H1 (cell line): ENCODE results near the gene TBC1D22B. TPM values are rescaled to one million over a fixed set of nuclear protein-coding genes. Genes with fewer than 3 reads are reported as not detected.

ENCODE experiments used
- CTCF ChIA-PET: fragments of 300-600 bp; sonication (Branson Sonifier 250); formaldehyde crosslinking; loops from one replicate; lab custom pipeline; 2021; ENCODE audit not compliant: partially characterized antibody; lab: Charles Lee
- POLR2A ChIA-PET: fragments of 300-600 bp; sonication (Branson Sonifier 250); formaldehyde crosslinking; loops from one replicate; lab custom pipeline; 2021; ENCODE audit warnings: inconsistent platforms; ENCODE audit not compliant: partially characterized antibody; lab: Charles Lee
- DNase-seq, 2 experiments: peaks; one replicate each; pipeline versions ENCODE4 v3.0.0 to v3.0.0-alpha.2; 2010 to 2022; ENCODE audit warnings: low spot score in 2 of 2, low read depth in 1 of 2, mixed read lengths in 1 of 2
- FAIRE-seq: peaks from 2 replicates; lab custom pipeline; 2011; peaks lifted over from hg19 to GRCh38; lab: Jason Lieb, UNC
- H2AFZ ChIP-seq: 2 replicates; pipeline ENCODE4 v1.8.1; 2012; ENCODE audit warnings: low read length, inconsistent platforms
- H2AK5ac ChIP-seq: 2 replicates; pipeline ENCODE4 v1.6.1; 2013; ENCODE audit warnings: low read depth, low read length
- H2BK120ac ChIP-seq: replicated peaks from 2 replicates; pipeline ENCODE3; 2013; ENCODE audit warnings: low read depth, low read length, inconsistent platforms
- H2BK12ac ChIP-seq: 2 replicates; pipeline ENCODE4 v1.6.1; 2013; ENCODE audit warnings: low read depth, low read length
- H2BK15ac ChIP-seq: 2 replicates; pipeline ENCODE4 v1.6.1; 2013; ENCODE audit warnings: low read length
- H2BK20ac ChIP-seq: 2 replicates; pipeline ENCODE4 v1.6.1; 2013; ENCODE audit warnings: low read length
- H2BK5ac ChIP-seq: 2 replicates; pipeline ENCODE4 v1.6.1; 2013; ENCODE audit warnings: low read depth, low read length
- H3K14ac ChIP-seq: 2 replicates; pipeline ENCODE4 v1.6.1; 2013; ENCODE audit warnings: inconsistent platforms; ENCODE audit not compliant: insufficient read length
- H3K18ac ChIP-seq: 2 replicates; pipeline ENCODE4 v1.6.1; 2013; ENCODE audit warnings: low read length; ENCODE audit errors: extremely low read depth
- H3K23ac ChIP-seq: 2 replicates; pipeline ENCODE4 v1.6.1; 2013; ENCODE audit warnings: inconsistent platforms; ENCODE audit not compliant: insufficient read length
- H3K23me2 ChIP-seq: 2 replicates; pipeline ENCODE4 v1.6.1; 2013; ENCODE audit warnings: low read depth, low read length
- H3K27ac ChIP-seq: 2 replicates; pipeline ENCODE4 v1.6.1; 2011; ENCODE audit warnings: low read depth, low read length, inconsistent platforms
- H3K27me3 ChIP-seq, 4 experiments: replicated peaks in 1 of 4; 1 replicate in 1 of 4; 2 replicates in 3 of 4; pipeline versions ENCODE4 v1.6.1 to v1.8.1; 2011 to 2013; ENCODE audit warnings: low read length in 3 of 4, mild to moderate bottlenecking in 3 of 4, inconsistent platforms in 2 of 4, mixed read lengths in 2 of 4, moderate library complexity in 1 of 4; ENCODE audit not compliant: control insufficient read depth in 3 of 4, insufficient read depth in 3 of 4; ENCODE audit errors: extremely low read depth in 1 of 4
- H3K36me3 ChIP-seq, 4 experiments: 2 replicates each; pipeline versions ENCODE4 v1.6.1 to v1.8.1; 2011 to 2013; ENCODE audit warnings: mild to moderate bottlenecking in 4 of 4, low read length in 3 of 4, moderate library complexity in 2 of 4, control low read depth in 1 of 4, inconsistent platforms in 1 of 4; ENCODE audit not compliant: insufficient read depth in 4 of 4, control insufficient read depth in 2 of 4
- H3K4ac ChIP-seq: replicated peaks from 2 replicates; pipeline ENCODE3; 2013; ENCODE audit warnings: low read length, low read depth, mixed read lengths, inconsistent platforms; ENCODE audit not compliant: insufficient read length
- H3K4me1 ChIP-seq, 4 experiments: replicated peaks in 1 of 4; 1 replicate in 1 of 4; 2 replicates in 3 of 4; pipeline versions ENCODE4 v1.6.1 to v1.8.1; 2011 to 2013; ENCODE audit warnings: low read length in 3 of 4, inconsistent platforms in 2 of 4, mixed read lengths in 1 of 4; ENCODE audit not compliant: insufficient read depth in 4 of 4, control insufficient read depth in 3 of 4
- H3K4me2 ChIP-seq, 2 experiments: 2 replicates each; pipeline versions ENCODE4 v1.6.1 to v1.8.1; 2011 to 2013; ENCODE audit warnings: low read depth in 2 of 2, low read length in 2 of 2, control low read depth in 1 of 2, inconsistent platforms in 1 of 2, mild to moderate bottlenecking in 1 of 2; ENCODE audit not compliant: insufficient read depth in 1 of 2
- H3K4me3 ChIP-seq, 4 experiments: fragments of 200-600, 300-600 bp in 1 of 4; sonication (generic), shearing (Covaris generic), sonication (Bioruptor Twin) in 1 of 4; 2 replicates each; pipeline versions ENCODE4 v1.5.1 to v1.8.1; 2011 to 2016; ENCODE audit warnings: low read length in 4 of 4, low read depth in 3 of 4, control low read depth in 2 of 4, inconsistent platforms in 2 of 4, mild to moderate bottlenecking in 2 of 4, mixed read lengths in 1 of 4, moderate library complexity in 1 of 4; ENCODE audit not compliant: insufficient read depth in 2 of 4; ENCODE audit errors: extremely low read depth in 1 of 4
- H3K56ac ChIP-seq: replicated peaks from 2 replicates; pipeline ENCODE3; 2013; ENCODE audit warnings: low read depth, mild to moderate bottlenecking, mixed read lengths, low read length, inconsistent platforms; ENCODE audit not compliant: insufficient read length
- H3K79me1 ChIP-seq: 2 replicates; pipeline ENCODE4 v1.6.1; 2013; ENCODE audit warnings: low read depth, low read length, control low read depth
- H3K79me2 ChIP-seq, 2 experiments: 2 replicates each; pipeline versions ENCODE4 v1.6.1 to v1.8.1; 2012 to 2013; ENCODE audit warnings: low read length in 2 of 2, mild to moderate bottlenecking in 2 of 2, inconsistent platforms in 1 of 2; ENCODE audit not compliant: insufficient read depth in 2 of 2, control insufficient read depth in 1 of 2
- H3K9ac ChIP-seq, 4 experiments: replicated peaks in 1 of 4; 1 replicate in 1 of 4; 2 replicates in 3 of 4; pipeline versions ENCODE4 v1.6.1 to v1.8.1; 2011 to 2013; ENCODE audit warnings: low read depth in 3 of 4, low read length in 3 of 4, control low read depth in 2 of 4, mild to moderate bottlenecking in 2 of 4, moderate library complexity in 2 of 4, inconsistent platforms in 1 of 4; ENCODE audit errors: extremely low read depth in 1 of 4
- H3K9me3 ChIP-seq, 2 experiments: 2 replicates each; pipeline versions ENCODE4 v1.6.1 to v1.8.1; 2012 to 2013; ENCODE audit warnings: mild to moderate bottlenecking in 2 of 2, moderate library complexity in 2 of 2, control low read depth in 1 of 2, inconsistent platforms in 1 of 2, low read depth in 1 of 2, low read length in 1 of 2, mixed read lengths in 1 of 2; ENCODE audit not compliant: insufficient read depth in 2 of 2
- H4K20me1 ChIP-seq, 2 experiments: replicated peaks in 1 of 2; 2 replicates each; pipeline versions ENCODE3 to v1.8.1; 2011 to 2013; ENCODE audit warnings: inconsistent platforms in 2 of 2, low read length in 2 of 2, mild to moderate bottlenecking in 1 of 2; ENCODE audit not compliant: insufficient read depth in 2 of 2, control insufficient read depth in 1 of 2
- H4K5ac ChIP-seq: 2 replicates; pipeline ENCODE4 v1.6.1; 2013; ENCODE audit warnings: low read length, low read depth, mixed read lengths, inconsistent platforms; ENCODE audit not compliant: insufficient read length
- H4K8ac ChIP-seq: 2 replicates; pipeline ENCODE4 v1.8.0; 2013; ENCODE audit warnings: mild to moderate bottlenecking, moderate library complexity, low read length, inconsistent platforms; ENCODE audit not compliant: insufficient read depth; ENCODE audit errors: extremely low read depth
- H4K91ac ChIP-seq: replicated peaks from 2 replicates; pipeline ENCODE3; 2013; ENCODE audit warnings: low read length, mixed read lengths, inconsistent platforms; ENCODE audit not compliant: insufficient read length
- BACH1 ChIP-seq: IDR thresholded peaks from 2 replicates; pipeline ENCODE4 v1.6.1; 2012; ENCODE audit warnings: low read length, improper control_type of control experiment
- E2F6 ChIP-seq: IDR thresholded peaks from 2 replicates; pipeline ENCODE4 v1.6.1; 2012; ENCODE audit warnings: inconsistent platforms
- GTF2F1 ChIP-seq: IDR thresholded peaks from 2 replicates; pipeline ENCODE4 v1.6.1; 2012; ENCODE audit warnings: low read depth, low read length, improper control_type of control experiment, borderline replicate concordance
- HDAC6 ChIP-seq: IDR thresholded peaks from one replicate; pipeline ENCODE4 v1.7.1; 2012; ENCODE audit warnings: low read depth, mild to moderate bottlenecking, inconsistent platforms, low read length, moderate library complexity
- MAFK ChIP-seq: IDR thresholded peaks from 2 replicates; pipeline ENCODE4 v1.6.1; 2012; ENCODE audit warnings: low read depth, mild to moderate bottlenecking, improper control_type of control experiment, low read length
- RNF2 ChIP-seq: fragments of 200-900, 300-1000 bp; sonication (generic); IDR thresholded peaks from 2 replicates; pipeline ENCODE4 v1.7.1; 2016; ENCODE audit warnings: borderline replicate concordance, low read depth, mild to moderate bottlenecking, antibody characterized with exemption, low read length; ENCODE audit not compliant: poor library complexity, severe bottlenecking; ENCODE audit errors: missing control alignments
- SAP30 ChIP-seq: fragments of 300-600 bp; sonication (generic); IDR thresholded peaks from 2 replicates; pipeline ENCODE4 v1.7.1; 2012; ENCODE audit warnings: low read length, moderate library complexity, mild to moderate bottlenecking, inconsistent platforms; ENCODE audit not compliant: insufficient read depth, insufficient replicate concordance
- SIN3A ChIP-seq, 2 experiments: IDR thresholded peaks in 1 of 2; conservative IDR thresholded peaks in 1 of 2; 2 replicates each; pipeline ENCODE4 v1.6.1; 2011 to 2012; ENCODE audit warnings: low read length in 2 of 2, improper control_type of control experiment in 1 of 2, low read depth in 1 of 2, mild to moderate bottlenecking in 1 of 2
- SIX5 ChIP-seq: IDR thresholded peaks from 2 replicates; pipeline ENCODE4 v1.6.1; 2011; ENCODE audit warnings: mild to moderate bottlenecking, low read depth, low read length
- SRF ChIP-seq: IDR thresholded peaks from 2 replicates; pipeline ENCODE4 v1.6.1; 2011; ENCODE audit warnings: mild to moderate bottlenecking, low read depth, low read length, moderate library complexity
- TEAD4 ChIP-seq: IDR thresholded peaks from 2 replicates; pipeline ENCODE4 v1.6.1; 2012; ENCODE audit warnings: low read depth, low read length, inconsistent platforms, mixed read lengths
- WGBS, 2 experiments: shearing (Covaris generic) in 1 of 2; methylation state at CpG; one replicate each; pipeline versions ENCODE4 v1.1.6 to v1.1.7; 2013 to 2015; ENCODE audit warnings: low lambda C conversion rate in 2 of 2, mixed read lengths in 2 of 2, inconsistent platforms in 1 of 2, low coverage in 1 of 2, missing lambda C conversion rate in 1 of 2; ENCODE audit not compliant: insufficient replicate concordance in 2 of 2, insufficient coverage in 1 of 2, insufficient read length in 1 of 2; ENCODE audit errors: extremely low coverage in 1 of 2, missing lambda C conversion rate in 1 of 2; 5-methylcytosine and 5-hydroxymethylcytosine counted together
- polyA plus RNA-seq, 7 experiments: library from polyadenylated mRNA; depleted of rRNA in 3 of 7; stranded (reverse) in 5 of 7; unstranded in 2 of 7; fragments of >200 nt in 5 of 7; fragments of 200-250 nt in 2 of 7; gene quantifications; 1 replicate in 5 of 7; 2 replicates in 1 of 7; 4 replicates in 1 of 7; pipeline versions ENCODE4 v1.2.1 to v1.2.3, GENCODE V29; 2011 to 2013; ENCODE audit warnings: missing spikeins in 2 of 7, mixed read lengths in 2 of 7
- total RNA-seq: library from RNA; stranded (reverse); fragmentation: NEBNext Ultra II Directional; extraction: Animal tissue kit (Norgen Biotek cat#: 25700); gene quantifications from 2 replicates; pipeline ENCODE4 v1.2.1, GENCODE V29; 2021

TBC1D22B gene
- total and polyA plus RNA-seq, 2 of the 8 experiments (the other 6 are each of a cell fraction or from before 2014, with no cell fraction given): 10.1 to 17.4 TPM

- no peaks in the 10 kb centered on the region; the same call in 1 of the 2 replicates for H3K79me1 ChIP-seq
- WGBS, 2 experiments: 98% methylated on average over 2 of the region's 2 CpGs; no CpG with 5 or more reads in 1 of the 2 experiments
- no peak overlapping the region for H3K14ac ChIP-seq
- no peak overlapping the region for H4K91ac ChIP-seq
- H2AFZ ChIP-seq: no peak overlapping the region
- no peak overlapping the region for H2BK15ac ChIP-seq
- no peak overlapping the region for H3K4me3 ChIP-seq
- H3K36me3 ChIP-seq: peaks cover 2 to 23% (median 14%) of the 10 kb centered on the region in 4 experiments; a peak in 6 of 8 replicates
- H3K4me1 ChIP-seq: no peaks in the 10 kb centered on the region; a peak in 2 of 7 replicates
- H3K4me2 ChIP-seq: no peak overlapping the region
- ChIA-PET POLR2A (no interaction called here), CTCF (interaction anchor here (1.1 to 3.5 kb wide), 5 partner anchors 10 to 385 kb away, joined by 3 to 13 read pairs (median 4); no protein-coding TSS in a partner anchor)
- DNase-seq: no peak
- no peak overlapping the region for H3K23ac ChIP-seq
- peaks cover 0 to 28% of the 10 kb centered on the region in 2 experiments; a peak in 2 of 4 replicates for H3K79me2 ChIP-seq
- no peak overlapping the region for H2BK12ac ChIP-seq
- no peak overlapping the region for H2BK20ac ChIP-seq
- H3K27ac ChIP-seq: no peak overlapping the region
- no peaks in the 10 kb centered on the region for H3K9me3 ChIP-seq
- no peak overlapping the region for H2BK120ac ChIP-seq
- no peak for FAIRE-seq
- no peak overlapping the region for H3K18ac ChIP-seq
- H3K4ac ChIP-seq: no peak overlapping the region
- H4K20me1 ChIP-seq: peaks cover 4 to 5% of the 10 kb centered on the region in 2 experiments
- no peak overlapping the region for H2BK5ac ChIP-seq
- H3K56ac ChIP-seq: no peak overlapping the region
- H2AK5ac ChIP-seq: no peak overlapping the region
- no peak overlapping the region for H4K5ac ChIP-seq
- H3K23me2 ChIP-seq: no peaks in the 10 kb centered on the region
- H3K27me3 ChIP-seq: no peaks in the 10 kb centered on the region
- H4K8ac ChIP-seq: no peak overlapping the region
- H3K9ac ChIP-seq: no peak overlapping the region
- TF ChIP-seq SAP30 (no peak), RNF2 (no peak), SRF (no peak), SIN3A (conservative IDR thresholded peaks at IDR 0.05 in 1 of 2, IDR thresholded peaks at IDR 0.05 in 1 of 2; ENCODE audit: low read depth in 1 of 2, low read length in 2 of 2) (no peak), BACH1 (no peak), HDAC6 (no peak), TEAD4 (no peak), SIX5 (no peak), MAFK (no peak), E2F6 (no peak), GTF2F1 (no peak)
These were observed 104.7 kb downstream of the TBC1D22B start for GRCh38 chr6:37362101-37362828.
